HG03342 (cell line): ENCODE data around the gene OSGIN1.
"Not testable (repeated sequence)": the region's sequence is repeated elsewhere in the genome, so short reads cannot be mapped to it uniquely, and the experiment has no call there.

Experiments used
- ATAC-seq: cut with Tn5 transposase; IDR thresholded peaks from one replicate; pipeline ENCODE4 v1.9.1; 2021; ENCODE audit warnings: mild to moderate bottlenecking, moderate library complexity; ENCODE audit not compliant: unreplicated experiment

The OSGIN1 gene

DNA sequence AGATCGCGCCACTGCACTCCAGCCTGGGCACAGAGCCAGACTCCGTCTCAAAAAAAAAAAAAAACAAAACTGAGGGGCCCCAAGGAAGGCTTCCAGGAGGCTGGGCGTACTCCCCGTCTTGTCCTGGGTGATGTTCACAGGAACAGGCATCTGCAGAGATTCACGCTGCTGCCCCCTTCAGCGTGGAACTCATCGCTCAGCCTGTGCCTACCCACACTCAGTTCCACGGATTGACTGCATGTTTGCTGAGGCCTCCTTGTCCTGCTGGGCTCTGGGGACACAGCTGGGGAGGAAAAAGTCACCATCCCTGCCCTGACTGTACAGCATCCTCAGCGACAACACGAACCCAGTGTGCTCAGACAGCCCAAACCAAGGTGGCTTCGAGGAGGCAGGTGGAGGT lies 12.9 kb upstream of the OSGIN1 start:
- ATAC-seq, result no peak

DNA sequence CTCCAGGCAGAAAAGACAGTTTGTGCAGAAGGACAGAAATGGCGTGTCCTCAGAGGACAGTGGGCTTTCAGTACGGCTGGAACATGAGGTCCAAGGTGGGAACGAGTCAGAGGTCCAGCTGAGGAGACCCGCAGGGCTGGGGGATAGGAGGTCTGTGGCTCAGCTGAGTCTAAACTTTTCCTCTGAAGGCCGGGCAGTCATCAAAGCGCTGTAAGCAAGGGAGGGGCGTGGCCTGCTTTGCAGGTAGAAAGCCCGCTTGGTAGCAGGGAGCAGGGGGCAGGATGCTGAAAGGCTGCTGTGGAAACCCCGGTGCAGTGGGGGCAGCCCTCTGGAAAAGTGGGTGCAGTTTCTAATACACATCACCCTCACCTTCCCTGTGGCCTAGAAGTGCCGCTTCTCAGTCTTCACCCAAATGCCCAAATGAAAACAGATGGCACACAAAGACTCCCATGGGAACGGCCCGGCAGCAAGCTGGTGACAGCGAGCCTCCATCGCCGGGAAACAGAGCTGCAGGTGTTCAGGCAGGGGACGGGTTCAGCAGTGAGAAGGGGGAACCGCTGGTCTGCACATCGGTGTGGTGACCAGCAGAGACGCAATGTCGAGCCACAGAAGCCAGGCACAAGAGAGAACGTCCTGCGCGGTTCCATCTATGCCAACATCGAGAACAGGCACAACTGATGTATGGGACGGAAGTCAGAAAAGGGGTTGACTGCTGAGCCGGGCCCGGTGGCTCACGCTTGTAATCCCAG lies 12.2 kb upstream of the OSGIN1 start:
- no peak for ATAC-seq

DNA sequence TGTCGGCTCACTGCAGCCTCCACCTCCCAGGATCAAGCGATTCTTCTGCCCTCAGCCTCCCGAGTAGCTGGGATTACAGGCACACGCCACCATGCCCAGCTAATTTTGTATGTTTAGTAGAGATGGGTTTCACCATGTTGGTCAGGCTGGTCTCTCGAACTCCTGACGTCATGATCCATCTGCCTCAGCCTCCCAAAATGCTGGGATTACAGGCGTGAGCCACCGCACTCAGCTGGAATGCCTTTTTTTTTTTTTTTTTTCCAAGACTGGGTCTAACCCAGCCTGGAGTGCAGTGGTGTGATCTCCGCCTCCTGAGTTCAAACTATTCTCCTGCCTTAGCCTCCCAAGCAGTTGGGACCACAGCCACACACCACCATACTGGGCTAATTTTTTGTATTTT lies 11.5 kb upstream of the OSGIN1 start:
- ATAC-seq, result not testable (repeated sequence)

DNA sequence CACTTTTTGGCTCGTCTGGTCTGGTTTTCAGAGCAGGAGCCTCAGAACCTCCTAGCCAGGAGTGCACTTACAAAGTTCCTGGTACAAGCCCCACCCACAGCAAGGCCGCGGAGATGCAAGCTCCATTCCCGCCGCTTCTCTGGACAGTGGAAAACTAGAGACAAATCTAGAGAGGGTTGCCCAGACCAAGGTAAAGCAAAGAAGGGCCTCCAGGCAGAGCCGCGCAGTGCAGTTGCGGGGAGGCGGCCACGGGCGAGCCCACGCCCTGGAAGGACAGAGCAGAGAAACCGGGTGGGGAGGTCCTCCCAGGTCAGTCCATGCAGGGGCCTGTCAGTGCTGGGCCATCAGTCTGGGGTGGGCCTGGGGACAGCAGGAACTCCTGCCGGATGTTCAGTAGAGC lies 11.0 kb upstream of the OSGIN1 start:
- ATAC-seq, result no peak

DNA sequence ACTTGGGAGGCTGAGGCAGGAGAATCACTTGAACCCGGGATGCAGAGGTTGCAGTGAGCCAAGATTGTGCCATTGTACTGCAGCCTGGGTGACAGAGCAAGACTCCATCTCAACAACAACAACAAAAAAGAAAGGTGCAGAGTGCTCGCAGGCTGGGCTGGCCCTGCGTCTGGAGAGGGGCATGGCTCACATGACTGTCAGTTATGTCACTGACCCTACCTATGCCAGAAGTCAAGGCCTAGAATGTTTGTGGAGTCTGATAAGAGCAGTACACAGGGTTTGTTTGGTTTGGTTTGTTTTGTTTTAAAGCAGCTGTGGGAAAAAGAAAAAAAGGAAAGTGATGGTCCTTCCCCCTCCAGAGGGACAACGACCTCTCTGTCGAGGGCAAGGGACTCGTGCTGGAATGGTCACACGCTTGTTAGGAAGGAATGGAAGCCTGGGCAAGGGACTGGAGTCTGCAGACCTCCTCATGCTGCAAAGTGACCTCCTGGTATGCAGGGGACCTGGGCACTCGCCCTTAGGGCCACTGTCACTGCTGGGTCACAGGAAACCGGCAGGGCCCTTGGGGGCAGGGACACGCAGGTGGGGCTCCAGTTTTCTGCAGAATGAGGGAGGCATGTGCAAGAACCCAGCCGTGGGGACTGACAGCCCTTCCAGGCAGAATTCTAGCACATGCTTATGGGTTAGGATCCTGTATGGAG lies 10.1 kb upstream of the OSGIN1 start:
- no peak for ATAC-seq

DNA sequence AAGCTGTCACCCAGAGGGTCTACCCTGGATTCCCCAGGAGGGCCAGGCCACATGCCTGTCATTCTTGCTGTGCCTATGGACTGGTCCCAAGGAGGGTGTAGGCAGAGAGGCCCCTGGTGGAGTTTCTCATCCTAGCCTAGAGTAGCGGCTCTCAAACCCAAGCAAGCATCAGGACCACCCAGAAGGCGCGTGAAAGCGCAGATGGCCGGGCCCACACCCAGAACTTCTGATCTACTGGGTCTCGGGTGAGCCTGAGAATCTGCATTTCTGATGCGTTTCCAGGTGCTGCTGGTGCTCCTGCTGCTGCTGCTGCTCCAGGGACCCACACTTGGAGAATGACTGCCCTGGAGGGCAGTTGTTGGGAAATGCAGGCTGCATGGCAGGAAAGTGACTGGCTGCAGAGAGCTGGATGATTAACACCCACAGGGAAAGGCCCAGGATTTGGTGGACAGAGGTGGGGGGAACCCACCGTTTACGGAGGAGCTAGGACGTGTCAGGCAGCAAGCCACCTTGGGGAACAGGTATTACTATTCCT lies 9.5 kb upstream of the OSGIN1 start:
- no peak for ATAC-seq

DNA sequence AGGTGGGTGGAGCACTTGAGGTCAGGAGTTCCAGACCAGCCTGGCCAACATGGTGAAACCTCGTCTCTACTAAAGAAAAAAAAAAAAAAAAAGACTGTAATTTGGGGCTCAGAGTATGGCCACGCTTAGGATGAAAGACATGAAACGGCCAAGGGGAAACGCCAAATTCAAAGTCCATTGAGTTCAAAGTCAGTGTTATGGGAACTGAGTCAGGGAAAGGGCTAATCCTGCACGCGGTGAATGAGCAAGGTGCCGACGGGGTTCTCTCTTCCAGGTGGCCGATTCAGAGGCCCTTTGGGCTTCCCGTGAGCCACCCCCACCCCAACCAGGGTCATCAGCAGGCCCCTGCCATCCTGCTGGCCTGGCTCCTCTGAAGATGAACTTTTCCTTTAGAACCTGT lies 7.5 kb upstream of the OSGIN1 start:
- ATAC-seq, result no peak

DNA sequence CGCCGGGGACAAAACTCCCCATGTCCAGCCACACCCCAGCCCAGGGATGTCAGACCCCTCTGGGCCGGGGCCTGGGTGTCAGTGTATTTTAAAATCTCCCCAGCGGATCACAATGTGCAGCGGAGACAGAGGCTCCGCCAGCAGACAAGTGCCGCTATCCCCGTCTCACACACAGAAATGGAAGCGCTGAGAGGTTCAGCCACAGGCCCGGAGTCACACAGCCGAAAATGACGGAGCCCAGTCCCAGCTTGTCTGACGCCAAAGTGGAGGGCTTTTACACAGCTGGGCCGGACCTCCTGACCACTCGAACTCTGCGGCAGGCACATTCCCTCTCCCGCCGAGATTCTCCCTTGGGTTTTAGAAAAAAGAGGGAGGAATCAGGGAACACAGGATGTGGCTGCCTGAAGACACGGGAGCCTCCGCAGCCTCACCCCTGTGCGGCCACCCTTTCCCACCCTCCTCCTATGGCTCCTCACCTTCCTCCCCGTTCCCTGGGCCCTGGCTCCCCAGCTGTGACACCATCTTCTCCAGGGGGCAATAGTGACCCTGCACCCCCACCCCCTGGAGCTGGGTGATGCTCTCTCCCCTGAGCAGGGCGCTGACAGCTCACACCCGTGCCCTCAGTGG lies 6.8 kb upstream of the OSGIN1 start:
- no peak for ATAC-seq

DNA sequence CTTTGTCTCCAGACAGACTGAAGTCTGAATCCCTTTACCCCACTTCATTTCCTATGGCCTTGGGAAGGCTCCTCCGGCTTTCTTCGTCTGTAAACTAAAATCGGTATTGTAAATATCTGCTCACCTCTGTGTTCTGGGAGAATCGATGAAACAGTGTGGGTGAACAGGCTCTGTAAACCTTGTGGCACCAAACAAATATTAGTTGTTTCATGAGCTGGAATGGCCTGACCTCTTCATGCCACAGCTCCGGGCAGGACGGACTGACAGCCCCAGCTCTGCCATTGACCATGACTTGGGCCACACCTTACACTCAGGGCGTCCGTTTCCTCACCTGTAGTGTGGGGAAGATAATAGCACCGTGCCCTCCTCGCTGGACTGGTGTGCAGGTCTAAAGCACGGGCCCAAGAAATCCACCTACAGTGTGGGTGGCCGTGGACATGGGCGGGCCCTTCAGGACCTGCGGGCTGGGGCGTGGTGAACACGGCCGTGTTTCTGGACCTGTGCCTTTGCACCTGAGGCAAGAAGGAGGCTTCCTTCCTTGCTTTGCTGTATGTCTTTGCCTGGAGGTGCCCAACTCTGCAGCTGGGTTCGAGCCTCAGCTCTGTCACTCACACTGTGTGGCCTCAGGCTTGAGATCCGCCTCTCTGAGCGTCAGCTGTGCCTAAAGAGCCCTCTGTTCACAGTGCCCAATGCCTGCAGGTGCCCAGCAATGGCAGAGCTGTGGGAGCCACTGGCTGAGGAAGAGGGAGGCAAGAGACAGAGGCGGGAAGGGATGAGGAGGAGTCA lies 6.1 kb upstream of the OSGIN1 start:
- no peak for ATAC-seq

DNA sequence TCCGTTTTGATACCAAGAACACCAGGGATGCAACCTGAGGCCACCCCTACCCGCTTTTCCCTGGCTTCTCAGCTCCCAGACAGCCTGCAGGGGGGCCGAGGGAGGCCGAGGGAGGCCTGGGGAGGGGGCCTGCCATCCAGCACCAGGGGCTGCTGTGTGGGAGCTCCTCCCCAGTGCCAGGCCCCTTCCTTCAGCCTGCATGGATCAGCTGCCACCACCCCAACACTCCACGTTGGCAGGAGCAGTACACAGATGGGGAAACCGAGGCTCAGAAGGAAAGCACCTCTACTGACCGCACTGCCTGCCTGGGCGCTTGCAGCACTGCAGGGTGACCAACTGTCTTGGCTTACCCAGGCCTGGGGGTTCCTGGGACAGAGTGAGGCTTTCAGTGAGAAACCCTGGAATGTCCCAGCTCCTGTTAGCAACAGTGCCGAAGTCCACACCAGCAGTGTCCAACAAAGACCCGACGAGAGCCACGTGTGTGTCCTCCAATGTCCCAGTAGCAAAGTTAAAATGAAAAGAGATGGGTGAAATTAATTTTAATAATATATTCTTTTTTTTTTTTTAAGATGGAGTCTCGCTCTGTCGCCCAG lies 5.3 kb upstream of the OSGIN1 start:
- no peak for ATAC-seq

DNA sequence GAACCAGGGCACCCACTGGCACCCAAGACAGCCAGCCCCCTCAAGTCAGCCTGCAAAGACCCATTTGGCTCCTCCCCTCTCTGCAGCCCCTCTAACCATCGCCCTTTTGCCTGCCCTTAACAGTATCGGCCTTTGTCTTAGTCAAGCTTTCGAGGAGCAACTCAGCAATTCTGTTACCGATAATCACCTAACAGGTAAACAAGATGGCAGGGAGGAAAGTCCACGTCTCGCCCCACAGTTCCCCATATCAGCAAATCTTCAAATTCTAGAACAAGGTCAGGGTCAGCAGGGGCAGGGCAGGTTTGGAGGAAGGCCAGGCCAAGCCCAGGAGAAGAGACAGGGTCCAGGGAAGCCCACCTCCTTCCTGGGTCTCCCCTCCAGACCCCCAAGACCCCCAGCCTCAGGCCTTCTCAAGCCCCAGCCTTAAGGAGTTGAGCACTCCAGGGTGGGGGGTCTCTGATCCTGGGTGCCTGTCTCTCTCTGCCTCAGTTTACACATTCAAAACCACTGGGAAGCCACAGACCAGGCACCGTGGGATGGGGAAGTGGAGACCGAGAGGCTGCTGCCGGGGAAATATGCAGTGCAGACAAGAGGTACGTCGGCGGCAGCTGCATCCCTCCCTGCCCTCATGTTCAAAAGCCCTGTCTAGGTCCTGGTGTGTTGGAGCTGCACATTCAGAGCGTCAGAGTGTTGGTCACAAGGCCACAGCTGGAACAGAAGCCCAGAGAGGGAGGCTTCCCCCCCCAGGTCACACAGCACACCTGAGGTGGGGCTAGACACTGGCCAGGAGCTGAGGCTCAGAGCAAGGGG lies 3.9 kb upstream of the OSGIN1 start:
- ATAC-seq, result no peak

DNA sequence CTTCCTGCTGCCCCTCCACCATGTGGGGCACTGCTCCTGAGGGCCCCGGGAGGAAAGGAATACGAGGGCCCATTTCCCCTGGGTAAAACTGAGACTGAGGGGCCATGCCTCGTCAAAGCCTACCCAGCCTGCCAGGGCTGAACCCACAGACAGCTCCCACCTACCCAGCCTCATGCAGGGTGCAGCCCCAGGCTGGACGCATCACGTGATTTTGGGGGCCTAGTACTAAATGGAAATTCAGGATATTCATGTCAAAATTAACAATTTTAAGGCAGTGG lies 3.4 kb upstream of the OSGIN1 start:
- ATAC-seq, result no peak

DNA sequence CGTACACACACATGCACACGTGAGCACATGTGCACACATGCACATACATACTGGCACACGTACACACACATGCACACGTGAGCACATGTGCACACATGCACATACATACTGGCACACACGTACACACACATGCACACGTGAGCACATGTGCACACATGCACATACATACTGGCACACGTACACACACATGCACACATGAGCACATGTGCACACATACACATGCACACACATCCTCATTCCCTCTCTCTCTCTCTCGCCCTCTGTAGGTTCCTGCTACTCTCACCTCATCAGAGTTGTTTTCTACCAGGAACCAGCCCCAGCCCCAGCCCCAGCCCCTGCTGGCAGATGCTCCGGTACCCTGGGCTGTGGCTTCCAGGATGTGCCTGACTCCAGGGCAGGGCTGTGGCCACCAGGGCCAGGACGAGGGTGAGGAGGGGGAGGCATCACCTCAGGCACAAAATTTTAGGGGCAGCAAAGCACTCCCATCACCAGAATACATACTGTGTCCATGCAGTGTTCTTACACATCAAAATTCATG lies 2.1 kb upstream of the OSGIN1 start:
- ATAC-seq, result not testable (repeated sequence)

DNA sequence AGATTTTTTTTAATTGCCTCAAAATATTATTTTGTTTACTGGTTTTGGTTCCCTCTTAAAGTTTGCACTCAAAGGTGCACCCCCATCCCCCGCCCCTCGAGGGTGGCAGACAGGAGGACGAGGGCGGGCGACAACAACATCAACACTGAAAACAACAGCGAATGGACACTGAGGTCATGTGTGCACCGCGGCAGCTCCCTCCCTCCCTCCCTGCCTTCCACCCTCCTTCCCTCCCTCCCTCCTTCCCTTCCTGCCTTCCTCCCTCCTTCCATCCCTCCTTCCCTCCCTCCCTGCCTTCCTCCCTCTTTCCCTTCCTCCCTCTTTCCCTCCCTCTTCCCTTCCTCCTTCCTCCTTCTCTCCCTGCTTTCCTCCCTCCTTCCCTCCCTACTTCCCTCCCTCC lies 1.5 kb upstream of the OSGIN1 start:
- ATAC-seq, result no peak

DNA sequence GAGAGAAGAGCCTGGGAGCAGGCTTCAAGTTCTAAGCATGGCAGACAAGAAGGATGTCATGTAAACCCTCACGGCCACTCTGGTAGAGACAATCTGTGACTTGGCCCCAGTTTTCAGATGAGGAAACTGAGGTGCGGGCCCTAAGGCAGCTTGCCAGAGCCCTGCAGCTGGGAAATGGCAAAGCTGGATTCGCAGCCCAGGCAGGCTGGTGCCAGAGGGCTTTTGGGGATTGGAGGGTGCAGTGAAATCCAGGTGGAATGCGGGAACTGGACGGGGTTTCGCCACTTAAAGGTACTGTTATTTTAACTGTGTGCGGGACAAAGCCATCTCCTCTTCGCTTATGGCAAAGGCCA lies 477 bp upstream of the OSGIN1 start:
- no peak for ATAC-seq

DNA sequence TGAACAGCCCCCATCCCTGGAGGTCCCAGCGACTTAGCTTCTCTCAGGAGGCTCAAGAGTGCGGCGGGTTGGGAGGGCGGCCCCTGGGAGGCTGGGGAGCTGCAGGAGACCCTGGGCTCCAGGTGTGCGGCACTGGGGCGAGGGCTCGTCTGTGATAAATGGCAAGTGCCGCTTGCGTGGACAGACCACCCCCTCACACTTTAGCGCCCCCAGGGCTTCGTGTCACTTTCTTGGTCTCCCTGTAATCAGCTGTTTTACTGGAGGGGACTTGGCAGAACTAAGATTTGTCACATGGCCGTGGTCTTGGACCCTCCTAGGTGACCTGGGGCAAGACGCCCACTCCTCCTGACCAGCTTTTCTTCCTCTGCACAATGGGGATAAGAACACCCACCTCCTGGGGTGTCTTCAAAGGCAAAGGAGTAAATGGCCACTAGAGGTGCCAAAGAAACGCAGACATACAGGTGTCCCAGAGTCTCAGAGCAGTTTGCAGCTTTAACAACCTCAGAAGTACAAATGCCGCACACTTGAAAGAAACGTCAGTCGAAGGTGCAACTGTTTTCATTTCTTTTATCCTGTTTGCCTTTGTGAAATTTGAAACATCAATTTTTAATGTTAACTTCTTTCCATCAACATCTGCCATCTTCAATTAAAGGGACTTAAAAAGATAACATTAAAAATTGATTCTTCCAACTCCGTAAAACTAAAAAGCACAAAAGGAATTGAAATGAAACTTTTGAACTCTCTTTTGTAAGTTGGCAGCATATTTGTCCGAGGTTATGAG lies 946 bp downstream of the OSGIN1 start:
- no peak for ATAC-seq

DNA sequence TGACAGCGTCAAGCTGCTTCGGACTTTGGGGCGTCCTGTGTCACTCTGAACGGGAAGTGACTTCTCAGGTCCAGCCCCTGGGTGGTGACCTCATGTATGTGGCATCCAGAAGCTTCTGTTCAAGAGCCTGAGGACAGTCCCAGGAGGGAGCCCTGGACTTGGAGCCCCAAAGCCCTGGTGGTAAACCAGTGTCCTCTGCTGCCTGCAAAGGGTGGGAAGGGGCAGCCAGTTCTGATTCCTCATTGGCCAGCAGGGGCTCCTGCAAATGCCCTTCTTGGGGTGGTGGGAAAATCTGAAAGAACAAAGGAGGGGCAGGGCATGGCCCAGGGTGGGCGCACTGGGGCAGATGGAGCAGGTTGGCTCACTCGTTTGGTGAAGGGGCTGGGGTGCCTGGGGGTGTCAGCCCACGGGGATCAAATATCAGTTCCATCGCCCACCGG lies 1.6 kb downstream of the OSGIN1 start:
- ATAC-seq, result no peak

DNA sequence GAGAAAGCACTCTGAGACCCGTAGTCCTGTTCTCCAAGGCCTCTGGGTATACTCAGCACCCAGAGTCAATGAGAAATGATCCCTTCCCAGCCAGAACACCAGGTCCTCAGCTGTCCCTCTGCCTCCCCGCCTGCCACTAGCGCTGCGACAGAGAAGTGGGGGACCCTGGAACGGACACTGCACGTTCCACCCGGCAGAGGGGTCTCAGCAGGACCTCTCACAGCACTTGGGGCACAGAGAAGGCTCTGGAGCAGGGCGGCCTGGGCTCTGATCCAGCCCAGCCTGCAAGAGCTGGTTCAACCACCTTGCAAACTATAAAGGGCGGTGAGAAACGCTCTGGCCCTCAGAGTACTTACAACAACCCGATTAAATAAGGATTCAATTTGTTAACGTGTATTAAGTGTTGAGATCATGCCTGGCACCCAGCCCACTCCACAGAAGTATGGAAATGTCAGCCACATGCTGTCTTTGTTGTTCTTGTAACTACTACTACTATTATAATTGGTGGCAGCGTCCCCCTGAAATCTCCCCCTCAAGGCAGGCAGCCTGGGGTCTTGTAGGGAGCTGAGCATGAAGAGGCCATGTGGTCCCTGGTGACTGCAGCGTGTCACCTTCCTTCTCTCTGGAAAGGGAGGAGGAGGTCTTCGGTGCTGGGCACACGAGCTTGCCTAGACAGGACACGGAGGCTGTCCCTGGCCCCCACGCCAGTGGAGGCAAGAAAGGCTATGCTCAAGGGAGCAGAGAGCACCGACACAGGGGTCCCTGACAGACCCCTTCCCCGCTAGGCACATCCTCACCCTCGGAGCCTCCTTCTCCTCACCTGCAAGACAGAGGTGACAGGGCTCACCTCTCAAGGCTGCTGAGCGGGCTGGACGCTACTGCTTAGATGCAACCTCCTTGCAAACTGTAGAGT lies 2.4 kb downstream of the OSGIN1 start:
- ATAC-seq, result no peak
